Measurements from ENCODE around the gene EDC4.

Gene EDC4

DNA sequence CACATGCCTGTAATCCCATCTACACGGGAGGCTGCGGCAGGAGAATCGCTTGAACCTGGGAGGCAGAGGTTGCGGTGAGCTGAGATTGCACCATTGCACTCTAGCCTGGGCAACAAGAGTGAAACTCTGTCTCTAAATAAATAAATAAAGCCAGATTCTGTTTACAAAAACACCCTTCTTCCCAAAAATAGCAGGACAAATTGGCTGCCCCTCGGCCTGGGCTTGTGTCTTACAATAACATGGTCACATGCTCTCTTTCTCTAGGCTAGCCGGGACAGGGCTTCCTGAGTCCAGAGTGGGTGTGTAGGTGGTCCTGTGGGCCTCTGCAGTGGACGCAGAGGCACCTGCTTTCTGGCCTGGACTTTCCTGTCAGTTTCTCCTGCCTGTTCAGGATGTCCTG is 3.2 kb upstream of the EDC4 start:
- Histone ChIP-seq H3K36me3 (ENCODE audit: control insufficient read depth, low read depth, low read length) (peaks cover 32% of the 10 kb centered on the region), H3K4me3 (ENCODE audit: low read length) (no peak overlapping the region), H3K27me3 (ENCODE audit: control insufficient read depth, insufficient read depth, low read length) (no peaks in the 10 kb centered on the region), H3K4me1 (ENCODE audit: control insufficient read depth, low read depth, low read length) (peaks cover 4% of the 10 kb centered on the region), H3K9me3 (ENCODE audit: control insufficient read depth, low read depth, low read length) (no peaks in the 10 kb centered on the region), H3K27ac (ENCODE audit: low read length) (no peak overlapping the region), H3K9ac (ENCODE audit: low read length) (no peak overlapping the region)

DNA sequence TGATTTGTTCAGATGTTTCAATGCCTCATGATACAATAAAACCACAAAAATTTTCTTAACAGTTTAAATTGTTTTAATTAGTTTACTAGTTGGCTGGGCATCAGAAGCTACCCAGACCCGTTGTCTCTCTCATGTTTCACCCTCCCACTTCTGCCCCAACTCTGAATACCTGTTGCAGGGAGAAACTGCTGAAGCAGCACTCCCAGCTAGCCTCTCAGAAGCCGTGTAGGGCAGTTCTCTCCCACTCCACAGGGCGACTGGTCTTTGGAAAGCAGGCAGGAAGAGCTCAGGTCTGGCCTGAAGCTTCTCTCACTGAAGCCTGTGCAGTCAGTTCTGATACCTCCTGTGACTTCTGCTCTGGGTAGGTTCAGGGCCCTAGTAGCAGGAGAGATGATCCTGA is 1.6 kb upstream of the EDC4 start:
- Histone ChIP-seq H3K36me3 (ENCODE audit: control insufficient read depth, low read depth, low read length) (peaks cover 28% of the 10 kb centered on the region), H3K9ac (ENCODE audit: low read length) (no peak overlapping the region), H3K4me3 (ENCODE audit: low read length) (no peak overlapping the region), H3K27me3 (ENCODE audit: control insufficient read depth, insufficient read depth, low read length) (no peaks in the 10 kb centered on the region), H3K9me3 (ENCODE audit: control insufficient read depth, low read depth, low read length) (no peaks in the 10 kb centered on the region), H3K27ac (ENCODE audit: low read length) (no peak overlapping the region), H3K4me1 (ENCODE audit: control insufficient read depth, low read depth, low read length) (peaks cover 4% of the 10 kb centered on the region)

DNA sequence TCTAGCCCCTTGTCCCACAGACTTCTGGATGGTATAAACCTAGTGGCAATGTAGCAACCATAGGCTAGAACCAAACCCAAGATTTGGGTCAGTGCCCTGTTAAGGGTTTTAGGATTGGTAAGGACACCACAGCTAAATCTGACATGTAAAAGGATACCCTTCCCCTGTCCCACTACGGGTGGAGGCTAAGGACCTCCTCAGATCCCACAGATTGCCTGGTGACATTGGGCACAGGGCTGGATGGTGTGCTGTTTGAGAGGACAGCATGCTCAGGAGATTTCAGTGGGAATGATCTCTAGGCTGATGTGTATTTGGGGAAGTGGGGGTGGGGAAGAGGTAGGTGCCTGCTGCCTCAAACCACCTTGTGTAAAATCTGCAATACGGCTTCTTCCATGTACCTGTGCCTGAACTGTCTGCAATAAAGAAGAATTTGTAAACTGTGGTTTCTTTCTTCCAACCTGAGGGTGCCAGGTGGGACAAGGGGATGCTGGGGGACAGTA is 671 bp upstream of the EDC4 start:
- Histone ChIP-seq H3K27me3 (ENCODE audit: control insufficient read depth, insufficient read depth, low read length) (no peaks in the 10 kb centered on the region), H3K4me1 (ENCODE audit: control insufficient read depth, low read depth, low read length) (peaks cover 4% of the 10 kb centered on the region), H3K9me3 (ENCODE audit: control insufficient read depth, low read depth, low read length) (no peaks in the 10 kb centered on the region), H3K4me3 (ENCODE audit: low read length) (peak overlapping the region; percentile 74), H3K9ac (ENCODE audit: low read length) (peak overlapping the region; percentile 64), H3K36me3 (ENCODE audit: control insufficient read depth, low read depth, low read length) (peaks cover 30% of the 10 kb centered on the region), H3K27ac (ENCODE audit: low read length) (no peak overlapping the region)

DNA sequence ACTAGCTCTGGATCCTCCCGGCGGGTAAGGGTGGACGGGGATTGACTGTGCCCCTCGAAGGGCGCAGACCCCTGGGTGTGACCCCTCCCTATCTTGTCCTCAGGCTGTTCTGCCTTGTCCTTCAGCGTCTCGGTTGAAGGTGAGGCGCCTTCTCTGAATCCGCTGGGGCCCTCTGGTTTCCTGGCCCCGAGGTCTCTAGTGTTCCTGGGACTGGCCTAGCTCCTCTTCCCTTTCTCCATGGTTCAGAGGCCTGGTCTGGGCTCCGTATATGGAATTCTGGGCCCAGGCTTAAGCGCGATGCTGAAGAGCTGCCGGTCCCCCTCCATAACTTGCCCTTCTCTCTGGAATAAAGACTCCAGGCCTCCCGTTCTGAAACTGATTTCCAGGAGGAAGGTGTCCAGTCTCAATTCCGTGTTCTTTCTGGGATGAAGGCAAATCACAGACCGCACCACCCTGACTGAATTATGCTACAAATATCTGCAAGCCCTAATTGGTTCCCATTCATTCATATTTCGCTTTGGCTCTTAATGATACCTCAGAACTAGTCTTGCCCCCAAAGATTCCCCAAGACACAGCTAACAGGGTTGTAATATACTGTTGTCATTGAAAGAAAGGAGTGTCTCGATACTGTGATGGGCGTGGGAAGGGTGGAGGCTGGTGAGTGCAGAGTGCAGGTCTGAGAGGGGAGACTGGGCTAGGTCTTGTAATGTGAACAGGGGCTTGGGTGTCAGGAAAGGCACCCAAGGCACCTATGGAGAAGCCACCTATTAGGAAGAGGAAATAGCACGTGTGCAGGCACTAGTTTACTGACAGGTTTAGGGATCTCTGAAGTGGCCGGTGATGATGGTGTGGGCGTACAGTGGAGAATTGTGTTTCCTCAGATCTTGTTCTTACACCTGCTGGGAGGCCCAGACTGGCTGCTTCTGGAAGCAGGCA is 851 bp downstream of the EDC4 start:
- Histone ChIP-seq H3K4me1 (ENCODE audit: control insufficient read depth, low read depth, low read length) (peaks cover 4% of the 10 kb centered on the region), H3K9me3 (ENCODE audit: control insufficient read depth, low read depth, low read length) (no peaks in the 10 kb centered on the region), H3K27ac (ENCODE audit: low read length) (no peak overlapping the region), H3K36me3 (ENCODE audit: control insufficient read depth, low read depth, low read length) (peaks cover 32% of the 10 kb centered on the region), H3K9ac (ENCODE audit: low read length) (peak overlapping the region; percentile 64), H3K4me3 (ENCODE audit: low read length) (peak overlapping the region; percentile 74), H3K27me3 (ENCODE audit: control insufficient read depth, insufficient read depth, low read length) (no peaks in the 10 kb centered on the region)

DNA sequence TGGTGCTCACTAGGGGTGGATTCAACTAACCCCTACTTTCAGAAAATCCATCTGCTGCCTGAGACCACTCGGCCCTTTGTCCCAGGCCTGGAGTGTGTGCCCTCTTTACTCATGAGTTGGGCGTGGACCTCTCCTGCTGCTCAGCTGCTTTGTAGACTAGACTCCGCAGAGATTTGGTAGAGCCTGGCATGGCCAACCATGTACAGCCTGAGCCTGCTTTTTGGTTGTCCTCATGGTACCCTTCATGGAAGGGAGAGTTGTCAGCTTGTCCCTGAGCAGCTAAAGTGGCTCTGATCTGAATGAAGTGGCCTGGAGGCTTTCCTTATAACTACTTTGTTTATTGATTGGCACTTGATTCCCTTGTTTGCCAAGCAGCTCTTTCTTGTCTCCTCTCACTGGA is 1.5 kb downstream of the EDC4 start:
- Histone ChIP-seq H3K9me3 (ENCODE audit: control insufficient read depth, low read depth, low read length) (no peaks in the 10 kb centered on the region), H3K4me3 (ENCODE audit: low read length) (peak overlapping the region; percentile 74), H3K4me1 (ENCODE audit: control insufficient read depth, low read depth, low read length) (peaks cover 4% of the 10 kb centered on the region), H3K36me3 (ENCODE audit: control insufficient read depth, low read depth, low read length) (peaks cover 39% of the 10 kb centered on the region), H3K27ac (ENCODE audit: low read length) (no peak overlapping the region), H3K9ac (ENCODE audit: low read length) (no peak overlapping the region), H3K27me3 (ENCODE audit: control insufficient read depth, insufficient read depth, low read length) (no peaks in the 10 kb centered on the region)

DNA sequence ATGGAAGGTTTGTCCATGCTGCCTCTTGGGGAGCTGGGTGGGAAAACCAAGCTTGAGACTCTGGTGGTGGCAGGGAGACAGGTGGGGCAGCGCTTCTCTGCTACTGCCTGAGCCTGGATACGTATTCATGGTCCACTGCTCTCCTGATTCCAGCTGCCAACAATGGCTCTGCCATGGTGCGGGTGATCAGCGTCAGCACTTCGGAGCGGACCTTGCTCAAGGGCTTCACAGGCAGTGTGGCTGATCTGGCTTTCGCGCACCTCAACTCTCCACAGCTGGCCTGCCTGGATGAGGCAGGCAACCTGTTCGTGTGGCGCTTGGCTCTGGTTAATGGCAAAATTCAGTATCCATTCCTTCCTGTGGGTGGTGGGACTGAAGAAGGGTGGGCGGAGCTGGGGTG is 4.2 kb downstream of the EDC4 start:
- Histone ChIP-seq H3K4me1 (ENCODE audit: control insufficient read depth, low read depth, low read length) (peaks cover 4% of the 10 kb centered on the region), H3K36me3 (ENCODE audit: control insufficient read depth, low read depth, low read length) (peaks cover 49% of the 10 kb centered on the region), H3K27me3 (ENCODE audit: control insufficient read depth, insufficient read depth, low read length) (no peaks in the 10 kb centered on the region), H3K4me3 (ENCODE audit: low read length) (no peak overlapping the region), H3K9ac (ENCODE audit: low read length) (no peak overlapping the region), H3K27ac (ENCODE audit: low read length) (no peak overlapping the region), H3K9me3 (ENCODE audit: control insufficient read depth, low read depth, low read length) (no peaks in the 10 kb centered on the region)

DNA sequence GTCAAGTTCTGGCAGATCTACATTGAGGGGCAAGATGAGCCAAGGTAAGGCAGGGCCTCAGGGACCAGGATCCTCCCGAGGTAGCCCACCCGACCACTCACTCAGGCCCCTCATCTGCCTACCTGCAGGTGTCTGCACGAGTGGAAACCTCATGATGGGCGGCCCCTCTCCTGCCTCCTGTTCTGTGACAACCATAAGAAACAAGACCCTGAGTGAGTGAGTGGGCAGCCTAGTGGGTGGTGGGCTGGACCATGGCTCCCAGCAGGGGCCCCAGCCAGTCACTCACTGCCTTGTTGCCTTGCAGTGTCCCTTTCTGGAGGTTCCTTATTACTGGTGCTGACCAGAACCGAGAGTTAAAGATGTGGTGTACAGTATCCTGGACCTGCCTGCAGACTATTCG is 5.4 kb downstream of the EDC4 start:
- Histone ChIP-seq H3K27me3 (ENCODE audit: control insufficient read depth, insufficient read depth, low read length) (no peaks in the 10 kb centered on the region), H3K9me3 (ENCODE audit: control insufficient read depth, low read depth, low read length) (no peaks in the 10 kb centered on the region), H3K4me1 (ENCODE audit: control insufficient read depth, low read depth, low read length) (peaks cover 4% of the 10 kb centered on the region), H3K36me3 (ENCODE audit: control insufficient read depth, low read depth, low read length) (peaks cover 61% of the 10 kb centered on the region), H3K27ac (ENCODE audit: low read length) (no peak overlapping the region), H3K9ac (ENCODE audit: low read length) (no peak overlapping the region), H3K4me3 (ENCODE audit: low read length) (no peak overlapping the region)

DNA sequence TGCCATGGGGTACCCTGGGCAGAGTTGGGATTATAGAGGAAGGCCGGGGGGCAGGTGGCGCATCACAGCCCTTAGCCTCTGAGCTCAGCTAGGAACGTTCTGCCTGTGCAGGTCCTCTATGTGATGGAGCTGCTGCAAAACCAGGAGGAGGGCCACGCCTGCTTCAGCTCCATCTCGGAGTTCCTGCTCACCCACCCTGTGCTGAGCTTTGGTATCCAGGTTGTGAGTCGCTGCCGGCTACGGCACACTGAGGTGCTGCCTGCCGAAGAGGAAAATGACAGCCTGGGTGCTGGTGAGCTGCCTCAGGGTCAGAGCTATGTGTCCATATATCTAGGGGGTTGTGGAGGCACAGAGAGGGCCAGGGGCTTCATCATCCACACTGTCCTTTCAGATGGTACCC is 6.0 kb downstream of the EDC4 start:
- Histone ChIP-seq H3K9ac (ENCODE audit: low read length) (no peak overlapping the region), H3K27me3 (ENCODE audit: control insufficient read depth, insufficient read depth, low read length) (no peaks in the 10 kb centered on the region), H3K36me3 (ENCODE audit: control insufficient read depth, low read depth, low read length) (peaks cover 62% of the 10 kb centered on the region), H3K4me1 (ENCODE audit: control insufficient read depth, low read depth, low read length) (peaks cover 1% of the 10 kb centered on the region), H3K9me3 (ENCODE audit: control insufficient read depth, low read depth, low read length) (no peaks in the 10 kb centered on the region), H3K4me3 (ENCODE audit: low read length) (no peak overlapping the region), H3K27ac (ENCODE audit: low read length) (no peak overlapping the region)

DNA sequence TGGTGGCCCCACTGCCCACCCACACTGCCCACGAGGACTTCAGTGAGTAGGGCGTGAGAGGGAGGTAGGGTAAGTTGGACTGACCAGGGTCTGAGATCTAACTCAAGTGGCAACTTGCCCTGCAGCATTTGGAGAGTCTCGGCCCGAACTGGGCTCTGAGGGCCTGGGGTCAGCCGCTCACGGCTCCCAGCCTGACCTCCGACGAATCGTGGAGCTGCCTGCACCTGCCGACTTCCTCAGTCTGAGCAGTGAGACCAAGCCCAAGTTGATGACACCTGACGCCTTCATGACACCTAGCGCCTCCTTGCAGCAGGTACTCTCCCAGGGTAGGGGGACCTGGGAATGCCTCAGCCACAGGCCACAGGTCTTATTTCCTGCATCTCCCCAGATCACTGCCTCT is 6.6 kb downstream of the EDC4 start:
- no peaks in the 10 kb centered on the region for H3K27me3 ChIP-seq (ENCODE audit: control insufficient read depth, insufficient read depth, low read length)
- H3K36me3 ChIP-seq (ENCODE audit: control insufficient read depth, low read depth, low read length): peaks cover 62% of the 10 kb centered on the region
- peaks cover 2% of the 10 kb centered on the region for H3K4me1 ChIP-seq (ENCODE audit: control insufficient read depth, low read depth, low read length)
- H3K9me3 ChIP-seq (ENCODE audit: control insufficient read depth, low read depth, low read length): no peaks in the 10 kb centered on the region
- no peak overlapping the region for H3K27ac ChIP-seq (ENCODE audit: low read length)
- no peak overlapping the region for H3K9ac ChIP-seq (ENCODE audit: low read length)
- no peak overlapping the region for H3K4me3 ChIP-seq (ENCODE audit: low read length)

DNA sequence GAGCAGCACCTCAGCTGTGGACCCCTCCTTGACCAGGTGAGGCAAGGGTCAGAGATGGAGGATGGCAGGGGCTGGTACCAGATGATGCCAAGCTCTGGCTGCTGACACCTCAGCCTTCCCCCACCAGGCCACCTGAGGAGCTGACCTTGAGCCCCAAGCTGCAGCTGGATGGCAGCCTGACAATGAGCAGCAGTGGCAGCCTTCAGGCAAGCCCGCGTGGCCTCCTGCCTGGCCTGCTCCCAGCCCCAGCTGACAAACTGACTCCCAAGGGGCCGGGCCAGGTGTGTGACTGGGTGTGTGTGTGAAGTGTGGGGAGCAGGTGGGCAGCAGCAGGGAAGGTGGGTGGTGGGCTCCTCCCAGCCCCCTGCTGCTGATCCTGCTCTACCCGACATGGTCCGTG is 7.1 kb downstream of the EDC4 start:
- no peaks in the 10 kb centered on the region for H3K27me3 ChIP-seq (ENCODE audit: control insufficient read depth, insufficient read depth, low read length)
- H3K9ac ChIP-seq (ENCODE audit: low read length): no peak overlapping the region
- peaks cover 5% of the 10 kb centered on the region for H3K4me1 ChIP-seq (ENCODE audit: control insufficient read depth, low read depth, low read length)
- peaks cover 62% of the 10 kb centered on the region for H3K36me3 ChIP-seq (ENCODE audit: control insufficient read depth, low read depth, low read length)
- H3K27ac ChIP-seq (ENCODE audit: low read length): no peak overlapping the region
- no peaks in the 10 kb centered on the region for H3K9me3 ChIP-seq (ENCODE audit: control insufficient read depth, low read depth, low read length)
- no peak overlapping the region for H3K4me3 ChIP-seq (ENCODE audit: low read length)

DNA sequence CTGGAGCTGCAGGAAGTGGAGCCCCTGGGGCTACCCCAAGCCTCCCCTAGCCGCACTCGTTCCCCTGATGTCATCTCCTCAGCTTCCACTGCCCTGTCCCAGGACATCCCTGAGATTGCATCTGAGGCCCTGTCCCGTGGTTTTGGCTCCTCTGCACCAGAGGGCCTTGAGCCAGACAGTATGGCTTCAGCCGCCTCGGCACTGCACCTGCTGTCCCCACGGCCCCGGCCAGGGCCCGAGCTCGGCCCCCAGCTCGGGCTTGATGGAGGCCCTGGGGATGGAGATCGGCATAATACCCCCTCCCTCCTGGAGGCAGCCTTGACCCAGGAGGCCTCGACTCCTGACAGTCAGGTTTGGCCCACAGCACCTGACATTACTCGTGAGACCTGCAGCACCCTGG is 7.7 kb downstream of the EDC4 start:
- Histone ChIP-seq H3K36me3 (ENCODE audit: control insufficient read depth, low read depth, low read length) (peaks cover 62% of the 10 kb centered on the region), H3K9me3 (ENCODE audit: control insufficient read depth, low read depth, low read length) (no peaks in the 10 kb centered on the region), H3K9ac (ENCODE audit: low read length) (no peak overlapping the region), H3K4me3 (ENCODE audit: low read length) (no peak overlapping the region), H3K27me3 (ENCODE audit: control insufficient read depth, insufficient read depth, low read length) (no peaks in the 10 kb centered on the region), H3K4me1 (ENCODE audit: control insufficient read depth, low read depth, low read length) (peaks cover 7% of the 10 kb centered on the region), H3K27ac (ENCODE audit: low read length) (no peak overlapping the region)

DNA sequence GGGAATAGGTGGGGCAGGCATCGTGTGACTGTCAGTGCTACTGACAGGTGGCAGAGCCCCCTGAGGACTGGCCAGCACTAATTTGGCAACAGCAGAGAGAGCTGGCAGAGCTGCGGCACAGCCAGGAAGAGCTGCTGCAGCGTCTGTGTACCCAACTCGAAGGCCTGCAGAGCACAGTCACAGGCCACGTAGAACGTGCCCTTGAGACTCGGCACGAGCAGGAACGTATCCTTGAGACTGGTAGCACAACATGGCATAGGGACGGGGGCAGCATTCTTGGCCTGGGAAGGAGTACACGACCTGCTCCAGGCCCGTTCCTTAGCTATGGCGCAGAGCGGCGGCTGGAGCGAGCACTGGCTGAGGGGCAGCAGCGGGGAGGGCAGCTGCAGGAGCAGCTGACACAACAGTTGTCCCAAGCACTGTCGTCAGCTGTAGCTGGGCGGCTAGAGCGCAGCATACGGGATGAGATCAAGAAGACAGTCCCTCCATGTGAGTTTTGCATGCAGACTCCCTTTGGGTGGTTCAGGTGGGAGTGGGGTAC is 8.8 kb downstream of the EDC4 start:
- Histone ChIP-seq H3K4me3 (ENCODE audit: low read length) (no peak overlapping the region), H3K4me1 (ENCODE audit: control insufficient read depth, low read depth, low read length) (peaks cover 7% of the 10 kb centered on the region), H3K9ac (ENCODE audit: low read length) (no peak overlapping the region), H3K9me3 (ENCODE audit: control insufficient read depth, low read depth, low read length) (no peaks in the 10 kb centered on the region), H3K27ac (ENCODE audit: low read length) (no peak overlapping the region), H3K36me3 (ENCODE audit: control insufficient read depth, low read depth, low read length) (peaks cover 62% of the 10 kb centered on the region), H3K27me3 (ENCODE audit: control insufficient read depth, insufficient read depth, low read length) (no peaks in the 10 kb centered on the region)

Data from iPS-18a (cell line).